ENCODE data around the gene TARBP1.
"Not testable (repeated sequence)": the region's sequence is repeated elsewhere in the genome, so short reads cannot be mapped to it uniquely, and the experiment has no call there.

The TARBP1 gene

DNA sequence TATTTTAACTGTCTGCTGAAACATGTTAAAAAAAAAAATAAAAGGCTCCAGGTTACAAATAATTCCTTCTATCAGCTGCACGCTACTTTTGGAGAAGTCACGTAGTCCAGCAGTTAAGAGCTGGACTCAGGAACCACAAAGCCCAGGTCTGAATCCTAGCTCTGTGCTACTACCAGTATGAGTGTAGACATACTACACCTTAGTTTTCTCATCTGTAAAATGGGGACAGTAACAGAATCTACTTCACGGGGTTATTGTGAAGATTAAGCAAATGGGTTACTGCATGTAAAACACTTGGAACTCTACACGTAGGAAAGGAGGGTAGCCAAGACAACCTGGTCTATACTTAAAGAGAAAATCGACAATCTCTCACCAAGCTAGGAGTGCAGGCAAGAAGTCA, 48.3 kb downstream of the TARBP1 start:
- no peak for DNase-seq

DNA sequence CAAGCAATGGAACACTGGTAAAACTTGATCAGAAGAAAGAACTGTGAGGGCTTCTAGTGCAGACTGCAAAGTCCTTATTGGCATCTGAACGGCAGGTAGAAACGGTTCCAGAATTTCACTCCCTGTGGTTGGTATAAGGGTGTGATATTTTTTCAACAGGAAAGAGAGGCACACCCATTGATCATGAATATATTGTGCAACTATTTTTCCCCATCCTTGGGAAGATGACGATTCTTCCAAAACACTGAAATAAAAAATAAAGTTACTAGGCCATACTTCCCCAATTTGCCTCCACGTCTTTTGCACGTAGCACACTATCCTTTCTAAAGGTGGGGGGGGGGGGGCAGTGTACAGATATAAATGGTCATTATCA, 49.6 kb downstream of the TARBP1 start:
- no peak for DNase-seq

DNA sequence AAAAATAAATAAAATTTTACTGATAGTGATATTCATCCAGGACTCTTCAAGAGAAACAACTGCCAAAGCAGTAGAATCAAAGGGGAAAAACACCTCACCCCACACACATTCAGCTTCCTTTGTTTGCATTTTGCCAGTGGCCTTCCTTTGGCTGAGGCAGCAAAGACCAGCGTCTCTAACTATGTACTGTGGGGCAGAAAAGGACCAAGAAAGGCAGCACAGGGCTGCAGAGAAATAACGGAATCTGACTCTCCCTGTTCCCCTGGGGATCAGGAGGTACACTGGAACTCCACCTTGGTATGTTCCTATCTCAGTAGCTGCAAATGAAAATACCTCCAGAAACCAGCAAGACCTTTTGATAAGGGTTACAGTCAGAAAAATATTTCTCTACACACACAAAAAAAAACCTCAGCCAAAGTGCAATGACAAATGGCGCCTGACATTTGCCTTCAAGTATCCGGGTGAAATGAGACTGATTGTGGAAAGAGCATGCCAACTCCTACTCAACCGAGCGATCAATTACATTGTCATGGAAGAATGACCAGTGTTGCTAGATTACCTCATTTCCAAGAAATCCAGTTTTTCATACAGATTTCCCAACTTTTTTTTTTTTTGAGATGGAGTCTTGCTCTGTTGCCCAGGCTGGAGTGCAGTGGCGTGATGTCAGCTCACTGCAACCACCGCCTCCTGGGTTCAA, 50.9 kb downstream of the TARBP1 start:
- no peak for DNase-seq

DNA sequence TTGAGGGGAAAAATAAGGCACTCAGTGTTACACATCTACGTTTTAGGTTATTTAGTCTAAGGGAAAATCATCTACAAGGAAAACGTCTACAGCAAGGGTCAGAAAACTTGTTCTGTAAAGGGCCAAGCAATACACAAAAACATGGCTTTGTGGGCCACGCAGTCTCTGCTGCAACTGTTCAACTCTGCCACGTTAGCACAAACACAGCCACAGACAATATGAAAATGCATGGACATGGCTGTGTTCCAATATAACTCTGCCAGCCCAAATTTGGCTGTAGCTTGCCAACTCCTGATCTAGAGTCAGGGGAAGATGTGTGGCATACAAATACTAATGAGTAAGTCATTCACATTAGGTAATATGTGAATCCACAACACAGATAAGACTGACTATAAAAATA, 65.0 kb downstream of the TARBP1 start:
- no peak for DNase-seq

DNA sequence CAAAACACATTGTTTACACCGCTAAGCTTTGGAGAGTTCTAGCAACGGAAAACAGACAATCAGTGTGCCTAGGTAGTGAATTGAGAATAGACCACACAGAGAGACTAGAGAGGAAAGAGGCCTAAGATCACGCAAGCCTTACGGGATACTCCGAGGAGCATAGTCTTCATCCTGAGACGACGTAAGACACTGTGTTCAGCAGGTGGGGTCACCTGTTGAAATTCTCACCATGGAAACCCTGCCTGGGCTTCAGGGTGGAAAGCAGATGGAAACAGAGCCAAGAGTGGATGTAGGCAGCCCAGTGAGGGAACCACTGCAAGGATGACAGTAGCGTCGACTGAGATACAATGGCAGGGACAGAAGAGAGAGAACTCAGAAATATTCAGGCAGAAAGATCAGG, 65.5 kb downstream of the TARBP1 start:
- no peak for DNase-seq

DNA sequence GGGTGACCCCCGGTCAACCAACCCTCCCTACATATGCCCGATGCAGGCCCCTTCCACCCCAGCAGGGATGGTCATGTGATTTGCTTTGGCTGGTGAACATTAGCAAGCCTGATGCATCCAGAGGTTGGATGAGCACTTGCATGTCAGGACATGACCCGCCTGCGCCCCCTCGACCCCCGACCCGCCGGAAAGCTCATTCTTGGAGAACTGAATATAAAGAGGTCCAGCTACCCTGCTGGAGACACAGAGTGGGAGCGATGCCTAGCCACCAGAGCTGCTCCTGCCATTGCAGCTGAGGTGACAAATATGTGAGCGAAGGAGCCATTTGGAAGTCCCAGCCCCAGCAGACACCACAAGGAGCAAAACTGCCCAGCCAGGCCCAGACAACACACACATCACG, 66.1 kb downstream of the TARBP1 start:
- no peak for DNase-seq

DNA sequence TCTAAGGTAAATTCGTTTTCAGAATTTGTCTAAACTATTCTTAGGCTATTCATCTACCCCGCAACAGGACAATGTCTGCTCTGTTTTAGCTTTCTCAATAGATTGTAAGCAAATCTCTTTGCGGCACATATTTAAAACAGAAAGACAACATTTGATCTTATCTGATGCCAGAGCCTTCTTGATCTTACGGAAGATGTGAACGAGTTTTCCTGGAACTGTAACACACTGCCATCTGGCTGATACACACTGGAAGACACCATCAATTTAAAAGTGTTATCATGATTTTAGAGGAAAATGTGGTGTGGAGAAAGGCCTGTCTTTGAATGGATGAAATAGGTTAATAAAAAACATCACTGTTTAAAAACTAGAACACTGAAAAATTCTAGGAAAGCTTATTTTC, 69.7 kb downstream of the TARBP1 start:
- DNase-seq, result no peak

DNA sequence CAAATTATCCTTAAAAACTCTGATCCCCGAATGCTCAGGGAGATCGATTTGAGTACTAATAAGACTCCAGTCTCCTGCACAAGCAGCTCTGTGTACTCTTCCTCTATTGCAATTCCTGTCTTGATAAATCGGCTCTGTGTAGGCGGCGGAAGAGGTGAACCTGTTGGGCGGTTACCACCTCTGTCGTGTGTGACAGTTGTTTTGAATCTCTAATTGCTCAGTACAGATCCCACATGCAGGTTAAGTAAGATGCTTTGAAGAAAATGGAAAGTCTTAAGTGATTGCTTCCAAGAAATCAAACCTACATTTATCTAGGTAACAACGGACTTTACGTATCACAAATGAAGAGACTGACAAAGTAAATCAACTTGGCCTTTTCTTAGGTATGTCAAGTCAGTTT, 70.2 kb downstream of the TARBP1 start:
- no peak for DNase-seq

DNA sequence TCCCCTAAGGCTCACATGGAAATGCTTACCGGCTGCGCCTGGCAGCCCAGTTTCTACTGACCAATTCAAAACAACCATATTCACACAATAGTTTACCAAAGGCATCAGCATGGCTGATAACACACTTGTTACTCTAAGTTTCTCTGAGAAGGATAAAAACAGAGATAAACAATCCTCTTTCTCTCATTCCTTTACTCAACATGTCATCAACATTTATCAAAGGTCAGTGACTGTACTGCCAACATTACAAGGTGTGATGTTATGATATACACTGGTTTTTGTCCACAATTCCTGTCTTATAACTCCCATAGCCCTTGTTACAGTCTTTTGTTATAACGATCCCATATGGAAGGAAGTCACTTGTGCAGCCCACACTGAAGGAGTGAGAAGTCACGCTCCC, 72.1 kb downstream of the TARBP1 start:
- no peak for DNase-seq

DNA sequence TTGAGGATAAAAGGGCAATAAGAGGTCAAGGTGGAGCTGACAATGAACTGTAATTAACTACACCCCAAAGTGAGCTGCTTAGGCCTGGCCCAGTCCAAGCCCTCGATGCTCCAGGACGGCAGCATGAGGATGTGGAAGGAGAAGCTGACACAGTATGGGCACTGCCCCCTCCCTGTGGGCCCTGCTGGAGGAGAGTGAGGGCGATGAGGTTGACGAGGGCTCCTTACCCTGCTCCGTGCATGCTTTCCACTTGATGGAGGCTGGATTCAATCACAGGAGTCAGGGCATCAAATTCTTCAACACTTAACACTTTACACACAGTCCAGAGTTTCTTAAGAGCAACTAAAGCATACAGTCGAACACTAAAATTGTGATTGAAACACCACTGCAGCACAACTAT, 73.3 kb downstream of the TARBP1 start:
- no peak for DNase-seq

DNA sequence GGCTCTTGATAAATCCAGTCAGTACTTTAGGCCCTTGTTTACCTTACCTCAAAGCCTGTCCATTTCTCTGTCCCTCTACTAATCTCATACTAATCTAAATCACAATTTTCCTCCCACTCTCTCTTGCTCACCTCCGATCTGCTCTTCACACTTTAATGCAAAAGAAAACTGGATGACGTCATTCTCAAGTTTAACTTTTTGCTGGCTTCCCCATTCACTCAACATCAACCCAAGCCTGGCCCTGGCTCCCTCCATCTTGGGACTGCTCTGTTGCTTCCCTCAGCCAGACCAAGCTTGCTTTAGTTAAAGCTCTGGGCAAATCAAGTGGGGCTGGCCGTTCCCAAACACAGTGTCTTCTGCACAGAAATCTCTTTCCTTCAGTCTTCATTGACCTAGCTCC, 76.0 kb downstream of the TARBP1 start:
- no peak for DNase-seq

DNA sequence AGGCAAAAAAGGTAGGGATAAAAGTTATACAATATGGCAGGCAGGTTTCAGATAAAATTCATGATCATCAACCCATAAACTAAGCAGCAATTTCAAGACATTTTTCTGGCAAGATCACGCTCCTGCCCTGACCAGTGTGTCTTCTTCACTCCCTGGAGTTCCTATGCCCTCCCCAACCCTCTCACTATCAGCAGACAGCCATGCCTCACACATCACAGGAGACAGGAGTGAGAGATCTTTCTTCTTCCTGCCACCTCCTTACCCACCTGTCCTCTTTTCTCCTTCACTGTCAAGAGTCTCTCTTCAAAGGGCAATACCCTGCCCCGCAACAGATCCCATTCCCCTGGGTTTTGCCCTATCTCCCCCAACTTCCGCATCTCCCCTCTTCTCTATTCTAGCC, 77.3 kb downstream of the TARBP1 start:
- no peak for DNase-seq

DNA sequence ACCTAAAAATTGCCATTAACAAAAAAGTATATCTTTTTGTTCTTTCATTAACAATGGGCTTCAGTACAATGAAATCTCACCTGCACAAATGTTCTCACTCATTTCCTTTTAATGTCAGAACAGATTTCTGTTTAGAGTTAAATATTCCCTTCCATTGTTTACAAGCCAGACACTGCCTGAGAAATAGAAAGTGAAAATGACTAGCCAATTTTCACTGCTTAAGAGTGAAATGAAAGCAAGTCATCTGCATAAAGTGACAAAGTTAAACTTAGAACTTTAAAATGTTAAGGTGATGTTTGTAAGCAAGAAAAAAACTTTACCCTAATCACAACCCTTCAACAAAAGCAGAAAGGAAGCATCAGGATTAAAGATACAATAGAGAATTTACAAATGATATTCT, 78.2 kb downstream of the TARBP1 start:
- DNase-seq, result no peak

DNA sequence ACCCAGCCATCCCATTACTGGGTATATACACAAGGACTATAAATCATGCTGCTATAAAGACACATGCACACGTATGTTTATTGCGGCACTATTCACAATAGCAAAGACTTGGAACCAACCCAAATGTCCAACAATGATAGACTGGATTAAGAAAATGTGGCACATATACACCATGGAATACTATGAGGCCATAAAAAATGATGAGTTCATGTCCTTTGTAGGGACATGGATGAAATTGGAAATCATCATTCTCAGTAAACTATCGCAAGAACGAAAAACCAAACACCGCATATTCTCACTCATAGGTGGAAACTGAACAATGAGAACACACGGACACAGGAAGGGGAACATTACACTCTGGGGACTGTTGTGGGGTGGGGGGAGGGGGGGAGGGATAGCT, 79.5 kb downstream of the TARBP1 start:
- DNase-seq, result not testable (repeated sequence)

DNA sequence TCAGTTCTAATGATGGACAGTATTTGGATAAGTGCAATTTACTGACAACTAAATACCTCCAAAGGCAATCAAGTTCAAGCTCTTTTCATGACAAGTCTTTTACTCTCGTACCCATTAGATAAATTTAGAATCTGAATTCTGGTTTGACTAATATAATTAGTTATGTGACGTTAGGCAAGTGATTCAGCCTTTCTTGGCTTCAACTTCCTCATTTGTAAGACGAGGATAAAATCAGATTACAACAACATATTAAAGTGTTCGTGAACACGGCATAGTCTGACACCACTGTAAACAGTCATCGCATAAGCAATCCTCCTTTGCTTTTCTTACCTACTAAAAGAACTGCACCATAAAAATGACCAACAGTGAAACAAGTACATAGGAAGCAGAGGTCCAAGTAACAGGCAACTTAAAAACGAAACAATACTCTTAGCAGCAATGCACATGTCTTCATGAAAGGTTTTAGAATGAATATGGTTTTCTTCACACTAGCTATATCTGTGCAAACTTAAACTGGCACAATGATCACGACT, 80.1 kb downstream of the TARBP1 start:
- DNase-seq, result no peak

DNA sequence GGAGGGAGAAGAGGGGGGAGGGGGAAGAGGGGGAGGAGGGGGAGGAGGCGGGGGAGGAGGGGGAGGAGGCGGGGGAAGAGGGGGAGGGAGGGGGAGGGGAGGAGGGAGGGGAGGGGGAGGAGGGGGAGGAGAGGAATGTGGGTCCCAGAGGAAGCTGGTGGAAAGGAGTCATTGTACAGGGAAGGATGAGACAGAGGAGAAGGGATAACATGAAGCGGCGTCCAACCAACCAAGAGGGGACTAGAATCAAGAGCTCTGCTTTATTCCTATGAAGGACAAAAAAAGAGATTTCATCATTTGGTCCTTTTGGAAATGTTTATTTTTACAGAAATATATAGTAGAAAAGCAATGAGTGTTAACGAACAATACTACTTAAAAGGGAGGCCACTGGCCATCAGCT, 81.2 kb downstream of the TARBP1 start:
- DNase-seq, result no peak

DNA sequence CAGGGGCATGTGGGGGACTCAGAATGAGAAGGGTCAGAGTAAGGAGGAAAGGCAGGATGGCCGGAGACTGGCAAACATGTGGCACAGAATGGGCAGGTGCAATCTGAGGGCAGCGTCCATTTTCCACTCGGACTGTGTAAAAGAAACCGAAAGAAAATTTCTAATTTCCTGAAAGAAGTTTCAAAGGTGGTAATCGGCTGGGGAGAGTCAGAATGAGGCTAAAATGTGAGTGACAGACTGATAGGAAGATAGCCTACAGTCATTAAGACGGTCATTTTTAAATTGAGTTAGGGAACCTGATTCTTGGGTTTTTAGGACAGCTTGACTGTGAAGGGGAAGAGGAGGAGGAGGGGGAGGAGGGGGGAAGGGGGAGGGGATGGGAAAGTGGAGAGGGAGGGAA, 82.1 kb downstream of the TARBP1 start:
- DNase-seq, result no peak

DNA sequence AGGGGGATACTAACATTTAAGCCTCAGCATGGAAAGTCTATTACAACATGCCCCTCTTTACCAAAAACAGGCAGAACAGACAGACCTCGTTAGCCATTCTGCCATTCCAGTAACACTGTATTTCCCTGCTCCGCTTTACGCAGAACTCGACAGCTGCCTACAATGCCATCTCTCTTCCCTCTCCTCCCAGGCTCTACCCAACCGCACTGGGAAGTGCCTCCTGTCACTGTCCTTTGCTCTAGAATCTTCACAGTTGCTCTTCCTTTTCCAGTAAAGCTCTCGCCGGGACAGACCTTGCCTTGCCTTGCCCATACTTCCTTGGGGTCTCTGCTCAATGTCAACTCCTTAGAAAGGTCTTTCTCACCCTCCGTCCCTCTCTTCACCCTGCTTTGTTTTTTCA, 82.9 kb downstream of the TARBP1 start:
- no peak for DNase-seq

DNA sequence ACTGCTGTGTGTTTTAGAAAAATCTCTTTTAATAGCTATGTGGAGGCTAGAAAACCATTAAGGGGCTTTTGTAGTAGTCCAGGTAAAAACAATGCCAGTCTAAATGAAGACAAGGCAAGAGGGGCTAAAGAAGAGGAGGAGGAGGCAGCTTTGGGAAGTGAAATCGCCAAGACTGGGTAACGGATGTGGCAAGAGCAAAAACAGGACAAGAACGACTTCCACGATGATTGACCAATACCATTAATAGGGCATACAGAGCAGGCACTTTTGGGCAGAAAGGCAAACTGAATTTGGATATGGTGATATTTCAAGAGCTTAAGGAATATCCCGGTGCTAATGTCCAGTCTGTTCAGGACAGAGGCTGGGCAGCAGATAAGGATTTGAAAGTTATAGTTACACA, 83.7 kb downstream of the TARBP1 start:
- no peak for DNase-seq

DNA sequence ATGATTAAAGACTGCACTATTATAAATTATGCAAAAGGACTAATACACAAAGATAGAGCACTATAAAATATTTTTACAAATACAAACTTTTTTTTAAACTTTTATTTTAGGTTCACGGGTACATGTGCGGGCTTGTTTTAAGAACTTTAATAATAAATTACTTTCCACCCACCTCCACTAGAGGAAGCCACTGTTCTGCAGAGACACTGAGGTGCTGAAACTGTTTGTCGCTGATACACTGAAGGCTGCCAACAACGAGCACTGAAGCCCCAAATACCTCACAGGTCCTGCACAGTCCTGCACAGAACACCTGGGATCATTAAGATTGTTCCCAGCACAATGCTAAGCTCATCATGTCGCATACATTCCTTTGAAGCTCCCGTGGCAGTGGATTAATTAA, 85.8 kb downstream of the TARBP1 start:
- DNase-seq, result no peak

DNA sequence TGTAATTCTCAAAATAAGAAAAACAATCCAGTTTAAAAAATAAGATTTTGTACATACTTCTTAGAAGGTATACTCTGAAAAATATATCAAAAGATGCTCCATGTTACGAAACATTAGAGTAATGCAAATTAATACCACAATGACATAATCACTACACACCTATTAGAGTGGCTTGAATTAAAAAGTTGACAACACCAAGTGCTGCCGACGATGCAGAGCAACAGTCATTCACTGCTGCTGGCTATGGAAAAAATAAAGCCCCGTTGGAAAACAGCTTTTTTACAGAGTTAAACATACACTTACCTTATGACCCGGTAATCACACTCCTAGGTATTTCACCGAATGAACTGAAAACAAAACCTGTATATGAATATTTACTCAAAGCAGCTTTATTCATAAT, 90.9 kb downstream of the TARBP1 start:
- no peak for DNase-seq

DNA sequence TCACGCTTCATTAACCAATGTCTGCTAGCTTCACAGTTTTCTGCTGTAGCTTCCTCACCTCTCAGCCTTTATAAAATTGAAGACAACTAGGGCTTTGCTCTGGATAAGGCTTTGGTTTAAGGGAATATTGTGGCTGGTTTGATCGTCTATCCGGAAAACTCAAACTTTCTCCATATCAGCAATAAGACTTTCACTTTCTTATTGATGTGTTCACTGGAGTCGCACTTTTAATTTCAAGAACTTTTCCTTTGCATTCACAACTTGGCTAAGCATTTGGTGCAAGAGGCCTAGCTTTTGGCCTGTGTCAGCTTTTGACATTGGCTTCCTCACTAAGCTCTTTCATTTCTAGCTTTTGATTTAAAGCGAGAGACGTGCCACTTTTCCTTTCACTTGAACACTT, 92.9 kb downstream of the TARBP1 start:
- no peak for DNase-seq

DNA sequence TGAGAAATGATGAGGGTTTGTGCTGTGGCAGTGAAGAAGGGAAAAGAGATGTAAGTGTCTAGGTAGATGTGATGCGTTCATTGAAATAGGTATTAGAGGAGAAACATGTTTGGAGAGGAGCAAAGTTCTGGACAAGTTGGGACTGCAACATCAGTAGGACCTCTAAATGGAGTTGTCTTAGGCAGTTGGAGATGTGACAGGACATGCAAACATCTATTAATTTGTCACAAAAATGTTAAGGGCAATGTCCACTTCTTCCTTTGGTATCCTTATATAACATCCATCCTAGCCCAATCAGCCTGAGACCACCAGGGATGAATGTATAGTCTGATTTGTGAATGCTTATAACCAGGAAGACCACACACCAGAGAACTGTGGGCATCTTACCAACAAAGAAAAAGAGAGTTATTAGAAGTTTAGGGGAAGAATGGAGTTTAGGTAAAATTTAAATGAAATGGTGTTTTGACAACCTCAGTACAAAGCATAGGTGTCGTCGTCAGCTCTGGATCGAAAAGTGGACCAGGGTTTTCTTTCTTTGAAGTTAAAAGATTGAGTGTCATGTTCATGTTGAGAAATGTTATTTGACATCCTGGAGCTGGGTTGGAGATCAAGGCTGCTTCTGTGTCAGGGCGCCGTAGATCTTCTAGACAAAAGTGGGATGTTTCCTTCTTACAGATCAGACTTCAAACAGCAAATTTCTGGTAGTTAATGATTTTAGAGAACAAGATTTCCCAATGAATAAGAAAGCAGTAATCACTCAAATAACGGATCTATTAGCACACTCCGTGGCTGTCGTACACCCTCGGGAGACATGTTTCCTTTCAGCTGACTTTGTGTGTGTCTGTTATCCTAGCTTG, 97.1 kb downstream of the TARBP1 start:
- DNase-seq, result no peak

DNA sequence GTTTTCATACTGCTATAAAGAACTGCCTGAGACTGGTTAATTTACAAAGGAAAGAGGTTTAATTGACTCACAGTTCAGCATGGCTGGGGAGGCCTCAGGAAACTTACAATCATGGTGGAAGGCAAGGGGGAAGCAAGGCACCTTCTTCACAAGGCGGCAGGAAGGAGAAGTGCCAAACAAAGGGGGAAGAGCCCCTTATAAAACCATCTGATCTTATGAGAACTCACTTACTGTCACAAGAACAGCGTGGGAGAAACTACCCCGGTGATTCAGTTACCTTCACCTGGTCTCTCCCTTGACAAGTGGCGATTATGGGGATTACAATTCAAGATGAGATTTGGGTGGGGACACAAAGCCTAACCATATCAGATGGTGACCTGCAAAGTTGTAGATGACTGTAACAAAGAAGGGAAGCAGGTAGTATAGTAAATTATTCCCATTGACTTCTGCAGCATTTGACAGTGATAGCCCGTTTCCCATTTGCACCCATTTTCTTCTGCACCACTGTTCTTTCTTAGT, 99.3 kb downstream of the TARBP1 start:
- not testable (repeated sequence) for DNase-seq
